OCI-LY1 (cell line): ENCODE data around the gene MED25.

Source experiments
- CTCF ChIP-seq: fragments of 200-600 bp; sonication (generic), shearing (Covaris generic); IDR thresholded peaks from 2 replicates; pipeline ENCODE4 v1.5.1; 2017; ENCODE audit warnings: mild to moderate bottlenecking, antibody characterized with exemption, low read length, moderate library complexity, mixed read lengths
- EZH2 ChIP-seq: fragments of 200-600 bp; sonication (generic), shearing (Covaris generic); IDR thresholded peaks from 2 replicates; pipeline ENCODE4 v1.8.0; 2017; ENCODE audit warnings: borderline replicate concordance, mixed run types, mild to moderate bottlenecking, antibody characterized with exemption, low read length, moderate library complexity, mixed read lengths

- TF ChIP-seq CTCF (no peak), EZH2 (no peak)
These were observed 35.8 kb downstream of the MED25 start for GRCh38 chr19:49853852-49854377.
